GM03348 (cell line): ENCODE results near the gene ATG16L1.

Experiments
- DNase-seq: peaks from one replicate; pipeline ENCODE4 v3.0.0; 2012; ENCODE audit warnings: low spot score

ATG16L1 gene

GRCh38 chr2:233251306-233252116 is at the start of gene ATG16L1:
ATG16L1 (plus strand) TSS chr2:233251673; CDS start chr2:233251828, 155 bp downstream.
- peak; percentile 99 for DNase-seq

GRCh38 chr2:233202531-233202944 is 48.9 kb upstream of the ATG16L1 start:
- no peak for DNase-seq

- DNase-seq = no peak
Measured at GRCh38 chr2:233203060-233203459, 48.4 kb upstream of the ATG16L1 start.

- DNase-seq = no peak
Measured at GRCh38 chr2:233204286-233204936, 47.1 kb upstream of the ATG16L1 start.

- no peak for DNase-seq
Measured at GRCh38 chr2:233208382-233209116, 42.9 kb upstream of the ATG16L1 start.

GRCh38 chr2:233209117-233209532 is 42.3 kb upstream of the ATG16L1 start:
- DNase-seq = no peak

- peak; percentile 36 for DNase-seq
Measured at GRCh38 chr2:233209533-233210171, 41.8 kb upstream of the ATG16L1 start.

GRCh38 chr2:233210281-233210680 is 41.2 kb upstream of the ATG16L1 start:
- DNase-seq = no peak

- DNase-seq = peak; percentile 93
Measured at GRCh38 chr2:233210843-233211547, 40.5 kb upstream of the ATG16L1 start.

GRCh38 chr2:233211548-233211895 is 40.0 kb upstream of the ATG16L1 start:
- no peak for DNase-seq

- DNase-seq = no peak
Measured at GRCh38 chr2:233213011-233213410, 38.5 kb upstream of the ATG16L1 start.

GRCh38 chr2:233213975-233214374 is 37.5 kb upstream of the ATG16L1 start:
- no peak for DNase-seq

- no peak for DNase-seq
Measured at GRCh38 chr2:233217892-233218377, 33.5 kb upstream of the ATG16L1 start.

GRCh38 chr2:233218836-233219235 is 32.6 kb upstream of the ATG16L1 start:
- DNase-seq = no peak

GRCh38 chr2:233219848-233220247 is 31.6 kb upstream of the ATG16L1 start:
- no peak for DNase-seq

- no peak for DNase-seq
Measured at GRCh38 chr2:233221378-233222063, 30.0 kb upstream of the ATG16L1 start.

GRCh38 chr2:233223059-233223894 is 28.2 kb upstream of the ATG16L1 start:
- no peak for DNase-seq

- DNase-seq = no peak
Measured at GRCh38 chr2:233225230-233226068, 26.0 kb upstream of the ATG16L1 start.

- no peak for DNase-seq
Measured at GRCh38 chr2:233226511-233227031, 24.9 kb upstream of the ATG16L1 start.
